Measurements from ENCODE around the gene PAM.
"Not testable (repeated sequence)": the region's sequence is repeated elsewhere in the genome, so short reads cannot be mapped to it uniquely, and the experiment has no call there.

Gene PAM

DNA sequence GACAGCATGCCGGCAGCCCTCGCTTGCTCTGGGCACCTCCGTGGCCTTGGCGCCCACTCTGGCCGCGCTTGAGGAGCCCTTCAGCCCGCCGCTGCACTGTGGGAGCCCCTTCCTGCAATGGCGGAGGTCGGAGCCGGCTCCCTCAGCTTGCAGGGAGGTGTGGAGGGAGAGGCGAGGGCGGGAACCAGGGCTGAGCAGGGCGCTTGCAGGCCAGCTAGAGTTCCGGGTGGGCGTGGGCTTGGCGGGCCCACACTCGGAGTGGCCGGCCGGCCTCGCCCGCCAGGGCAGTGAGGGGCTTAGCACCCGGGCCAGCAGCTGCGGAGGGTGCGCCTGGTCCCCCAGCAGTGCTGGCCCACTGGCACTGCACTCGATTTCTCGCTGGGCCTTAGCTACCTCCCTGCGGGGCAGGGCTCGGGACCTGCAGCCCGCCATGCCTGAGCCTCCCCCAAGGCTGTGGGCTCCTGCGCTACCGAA, 3.2 kb upstream of the PAM start:
- DNase-seq (ENCODE audit: low spot score), result not testable (repeated sequence)

DNA sequence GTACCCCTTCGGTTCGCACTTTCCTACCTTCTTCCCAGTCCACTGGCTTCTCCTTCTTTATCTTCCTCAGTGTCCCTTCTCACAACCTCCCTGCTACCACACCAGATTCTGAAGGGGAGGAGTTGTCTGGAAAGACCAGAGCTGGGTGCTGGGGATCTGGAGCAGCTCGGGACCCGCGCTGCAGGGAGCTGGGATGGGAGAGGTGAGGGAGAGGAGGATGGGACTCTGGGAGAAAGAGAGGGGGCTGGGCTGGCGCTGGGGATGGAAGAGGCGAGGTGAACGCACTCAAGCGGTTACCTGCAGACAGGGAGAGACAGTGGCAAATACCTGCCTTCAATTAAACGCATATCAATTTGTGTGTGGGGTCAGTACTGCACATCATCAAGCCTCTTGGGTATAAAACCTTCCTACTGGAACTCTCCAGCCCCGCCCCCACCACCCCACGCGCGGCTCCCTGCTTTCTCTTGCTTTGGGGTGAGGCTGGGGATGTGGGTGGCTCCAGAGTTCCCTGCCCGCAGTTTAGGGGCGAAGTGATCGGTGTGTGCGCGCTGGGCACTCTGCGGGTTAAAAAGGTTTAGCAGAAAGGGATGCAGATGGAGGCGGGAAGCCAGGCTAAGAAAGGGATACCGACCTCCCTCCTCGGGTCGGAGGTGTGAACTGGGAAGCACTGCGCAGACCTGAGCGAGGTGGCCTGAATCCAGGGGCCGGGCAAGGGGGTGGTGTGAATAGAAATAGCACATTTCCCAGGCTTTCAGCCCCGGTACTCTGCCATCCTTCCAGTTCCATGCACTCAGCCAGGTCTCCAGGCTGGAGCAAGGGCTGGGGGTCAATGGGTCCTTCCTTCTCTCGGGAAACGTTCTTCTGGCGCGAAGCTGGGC, 977 bp upstream of the PAM start:
- DNase-seq (ENCODE audit: low spot score), result no peak

DNA sequence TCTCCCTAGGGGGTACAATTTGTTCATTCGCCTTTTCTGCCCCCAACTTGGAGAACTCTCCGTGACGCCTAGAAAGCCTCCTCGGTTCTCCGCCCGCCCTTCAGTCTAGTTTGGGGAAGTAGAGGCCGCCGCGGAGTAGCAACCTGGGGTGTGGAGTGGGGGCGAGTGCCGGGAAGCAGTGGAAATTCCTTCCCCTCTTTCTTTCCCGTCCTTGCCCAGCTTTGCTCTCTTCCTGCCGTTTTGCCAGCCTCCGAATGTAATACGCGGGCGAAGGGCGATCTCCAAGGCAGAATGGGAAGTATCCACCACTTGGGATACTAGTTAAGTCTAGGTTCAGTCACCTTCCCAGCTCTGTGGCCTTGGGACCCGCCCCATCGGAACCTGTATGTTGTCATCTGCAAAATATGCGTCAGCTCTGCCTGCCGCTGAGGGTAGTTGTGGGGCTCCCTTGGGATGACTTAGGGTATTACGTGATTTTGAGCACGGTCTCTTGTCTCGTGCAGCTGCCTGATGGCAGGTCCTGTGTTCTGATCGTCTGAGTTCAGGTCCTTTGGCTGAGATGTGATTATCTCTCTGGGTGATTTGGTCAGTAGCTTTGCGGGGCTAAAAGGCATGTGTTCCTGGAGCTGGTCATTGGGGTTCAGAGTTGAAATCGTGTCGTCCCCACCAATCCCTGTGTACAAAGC, 724 bp downstream of the PAM start:
- DNase-seq (ENCODE audit: low spot score), result peak; percentile 58

GRCh38 chr5:102758576-102758975, 3.5 kb downstream of the PAM start:
- DNase-seq (ENCODE audit: low spot score), result no peak

DNA sequence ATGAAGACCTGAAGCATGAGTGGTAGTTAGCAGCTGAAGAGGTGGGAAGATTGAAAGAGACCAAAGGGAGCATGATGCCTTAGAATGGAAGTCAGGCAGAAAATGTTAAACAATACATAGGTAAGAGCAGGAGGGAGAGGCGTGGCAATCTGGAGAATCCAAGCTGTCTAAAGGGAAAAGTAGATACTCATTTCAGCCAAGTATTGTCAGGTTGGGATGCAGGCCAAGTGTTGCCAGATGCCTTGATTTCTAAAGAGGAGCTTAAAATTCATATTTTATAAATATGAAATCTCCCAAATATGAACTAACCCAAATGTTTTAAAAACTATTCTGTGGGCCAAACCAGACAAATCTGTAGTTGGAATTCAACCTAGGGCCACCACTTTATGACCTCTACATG, 4.2 kb downstream of the PAM start:
- no peak for DNase-seq (ENCODE audit: low spot score)

DNA sequence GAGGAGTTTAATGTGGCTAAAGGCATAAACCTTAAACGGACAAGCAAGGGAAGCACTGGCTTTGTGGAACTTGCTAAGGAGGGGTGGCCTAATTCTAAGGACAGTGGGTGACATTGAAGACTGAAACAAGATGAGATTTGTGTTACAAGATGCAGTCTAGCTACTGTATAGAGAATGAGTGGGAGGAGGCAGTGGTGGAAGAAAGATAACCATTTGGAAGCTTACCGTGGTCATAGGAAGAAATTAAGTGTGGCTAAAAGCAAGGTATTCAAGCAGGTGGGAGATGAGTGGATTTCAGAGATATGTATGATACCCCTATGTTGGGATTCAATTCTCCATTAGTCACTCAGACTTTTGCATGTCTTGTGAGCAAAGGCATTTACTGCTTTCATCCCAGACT, 4.6 kb downstream of the PAM start:
- no peak for DNase-seq (ENCODE audit: low spot score)

DNA sequence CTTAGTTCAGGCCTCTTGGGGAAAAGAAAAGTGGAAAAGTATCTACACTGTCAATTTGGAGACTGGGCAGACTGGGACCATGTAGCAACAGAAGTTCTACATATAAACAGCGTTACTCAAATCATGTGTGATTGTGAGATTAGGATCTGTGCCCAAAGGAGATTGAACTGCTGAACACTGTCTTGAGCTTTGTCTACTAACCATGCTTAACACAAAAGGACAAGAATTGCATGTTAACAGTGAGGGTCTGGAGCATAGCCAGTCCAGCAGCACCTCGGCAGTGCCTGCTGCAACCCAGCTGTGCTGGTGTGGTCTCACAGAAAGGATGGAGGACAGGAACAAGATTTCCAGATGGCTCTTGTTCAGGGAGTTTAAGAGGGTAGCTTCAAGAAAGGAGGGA, 5.7 kb downstream of the PAM start:
- DNase-seq (ENCODE audit: low spot score), result no peak

- no peak for DNase-seq (ENCODE audit: low spot score)
Observed at GRCh38 chr5:102762095-102762534, 7.0 kb downstream of the PAM start.

GRCh38 chr5:102762562-102763227, 7.6 kb downstream of the PAM start:
- DNase-seq (ENCODE audit: low spot score), result no peak

- DNase-seq (ENCODE audit: low spot score), result no peak
Observed at GRCh38 chr5:102763734-102764133, 8.6 kb downstream of the PAM start.

DNA sequence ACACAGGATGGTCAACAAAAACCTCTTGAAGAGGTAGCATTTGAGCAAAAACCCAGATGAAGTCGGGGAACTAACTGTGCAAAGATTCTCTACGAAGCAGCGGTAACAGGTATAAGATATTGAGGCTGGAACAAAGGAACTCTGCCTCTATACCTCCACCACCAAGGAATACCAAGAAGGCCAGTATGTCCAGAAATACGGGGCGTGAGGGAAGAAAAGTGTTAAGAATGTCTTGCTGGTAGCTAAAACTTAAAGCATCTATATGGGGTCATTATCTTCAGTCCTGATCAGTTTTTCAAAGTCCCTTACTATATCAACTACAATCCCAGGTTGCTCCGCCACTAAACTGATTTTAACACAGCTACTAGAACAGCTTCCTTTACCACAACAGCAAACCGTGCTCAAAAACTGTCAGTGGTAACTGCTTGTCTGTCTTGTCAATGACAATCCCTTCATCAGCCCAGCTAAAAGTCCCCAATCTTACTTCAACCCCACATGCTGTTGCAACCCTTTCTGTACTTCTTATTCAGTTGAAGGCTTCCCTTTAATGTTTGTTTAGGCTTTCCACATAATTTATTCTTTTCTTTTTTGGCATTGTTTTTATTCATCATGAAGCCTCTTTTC, 9.4 kb downstream of the PAM start:
- DNase-seq (ENCODE audit: low spot score), result no peak

DNA sequence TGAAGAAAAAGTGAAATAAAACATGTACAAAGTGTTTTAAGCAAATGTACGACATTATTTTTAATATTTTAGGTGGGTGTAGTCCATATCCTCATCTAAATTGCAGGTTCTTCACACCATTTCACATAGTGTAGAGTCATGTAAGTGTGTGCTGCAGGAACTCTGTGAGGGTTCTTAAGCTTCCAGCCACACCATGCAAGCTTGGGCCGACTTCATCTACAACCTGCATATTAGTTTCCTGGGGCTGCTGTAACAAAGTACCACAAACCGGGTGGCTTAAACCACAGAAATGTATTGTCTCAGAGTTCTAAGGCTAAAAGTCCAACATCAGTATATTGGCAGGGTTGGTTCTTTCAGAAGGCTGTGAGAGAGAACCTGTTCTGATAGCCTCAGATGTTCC, 10.2 kb downstream of the PAM start:
- DNase-seq (ENCODE audit: low spot score), result no peak

- DNase-seq (ENCODE audit: low spot score), result no peak
Observed at GRCh38 chr5:102766295-102767090, 11.4 kb downstream of the PAM start.

DNA sequence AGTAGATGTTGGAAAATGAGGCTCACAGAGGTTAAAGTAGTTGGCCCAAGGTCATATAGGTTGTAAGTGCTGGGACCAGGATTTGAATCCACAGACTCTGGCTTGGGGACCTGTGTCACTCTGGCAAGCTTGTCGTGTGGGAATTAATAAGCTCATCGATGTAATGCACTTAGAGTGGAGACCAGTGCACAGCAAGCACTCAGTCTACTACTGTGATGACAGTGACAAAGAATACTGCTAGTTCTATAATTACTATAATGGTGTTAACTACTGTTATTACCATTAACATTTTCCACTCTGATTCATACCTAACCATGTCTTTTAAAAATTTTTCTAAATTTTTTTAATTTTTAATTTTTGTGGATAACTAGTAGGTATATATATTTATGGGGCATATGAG, 12.8 kb downstream of the PAM start:
- no peak for DNase-seq (ENCODE audit: low spot score)

GRCh38 chr5:102770803-102771202, 15.7 kb downstream of the PAM start:
- DNase-seq (ENCODE audit: low spot score), result no peak

- DNase-seq (ENCODE audit: low spot score), result no peak
Observed at GRCh38 chr5:102771435-102771834, 16.3 kb downstream of the PAM start.

- no peak for DNase-seq (ENCODE audit: low spot score)
Observed at GRCh38 chr5:102772273-102772672, 17.2 kb downstream of the PAM start.

DNA sequence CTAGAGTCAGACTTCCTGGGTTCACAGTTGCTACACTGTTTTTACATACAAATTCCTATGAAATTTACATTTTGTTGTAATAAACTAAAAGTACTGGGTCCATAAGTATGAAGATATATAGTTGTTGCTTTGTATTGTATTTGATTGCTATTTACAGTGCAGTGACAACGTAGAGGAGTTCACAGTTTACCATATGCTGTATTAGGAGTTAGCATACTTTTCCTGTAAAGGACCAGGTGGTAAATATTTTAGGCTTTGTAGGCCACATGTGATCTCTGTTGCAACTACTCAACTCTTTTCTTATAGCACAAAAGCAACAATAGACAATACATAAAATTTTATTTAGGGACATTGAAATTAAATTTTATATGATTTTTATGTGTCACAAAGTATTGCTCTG, 18.0 kb downstream of the PAM start:
- no peak for DNase-seq (ENCODE audit: low spot score)

DNA sequence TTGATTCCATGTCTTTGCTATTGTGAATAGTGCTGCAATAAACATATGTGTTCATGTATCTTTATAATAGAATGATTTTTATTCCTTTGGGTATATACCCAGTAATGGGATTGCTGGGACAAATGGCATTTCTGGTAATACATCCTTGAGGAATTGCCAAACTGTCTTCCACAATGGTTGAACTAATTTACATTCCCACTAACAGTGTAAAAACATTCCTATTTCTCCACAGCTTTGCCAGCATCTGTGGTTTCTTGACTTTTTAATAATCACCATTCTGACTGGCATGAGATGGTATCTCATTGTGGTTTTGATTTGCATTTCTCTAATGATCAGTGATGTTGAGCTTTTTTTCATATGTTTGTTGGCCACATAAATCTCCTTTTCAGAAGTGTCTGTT, 20.7 kb downstream of the PAM start:
- not testable (repeated sequence) for DNase-seq (ENCODE audit: low spot score)

DNA sequence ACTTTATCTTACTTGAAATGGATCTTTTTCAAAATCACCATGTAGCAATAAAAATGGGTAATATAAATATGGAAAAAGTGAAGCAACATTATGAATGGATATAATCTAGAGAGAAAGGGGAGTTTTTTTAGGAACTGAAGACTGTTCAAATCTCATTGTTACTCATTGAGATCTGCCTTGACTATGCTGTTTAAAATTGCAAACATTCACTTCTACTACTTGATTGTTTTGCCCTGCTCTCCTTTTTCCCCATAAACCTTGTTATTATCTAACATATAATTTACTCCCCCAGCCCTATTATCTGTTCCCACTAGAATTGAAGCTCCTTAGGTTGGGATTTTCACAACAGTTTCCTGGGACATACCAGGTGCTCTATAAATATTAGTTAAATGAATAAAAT, 22.0 kb downstream of the PAM start:
- DNase-seq (ENCODE audit: low spot score), result no peak

DNA sequence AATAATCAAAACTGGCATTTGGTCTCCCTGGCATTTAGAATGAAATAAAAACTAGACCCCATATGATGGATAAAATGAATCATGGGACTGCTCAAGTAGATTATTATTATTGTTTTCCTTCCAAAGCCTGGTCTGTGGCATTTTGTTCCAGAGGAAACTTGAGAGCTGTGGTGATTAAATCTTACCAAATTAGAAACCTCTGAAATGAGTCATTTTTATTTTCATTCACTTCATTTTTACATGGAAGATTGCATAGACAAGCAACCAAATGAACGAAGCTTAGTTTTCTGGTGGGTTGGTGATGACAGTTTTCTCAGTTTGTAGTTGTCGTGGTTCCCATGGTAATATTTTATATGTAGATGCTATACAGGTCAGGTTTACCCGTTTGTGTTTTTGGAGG, 23.4 kb downstream of the PAM start:
- no peak for DNase-seq (ENCODE audit: low spot score)

DNA sequence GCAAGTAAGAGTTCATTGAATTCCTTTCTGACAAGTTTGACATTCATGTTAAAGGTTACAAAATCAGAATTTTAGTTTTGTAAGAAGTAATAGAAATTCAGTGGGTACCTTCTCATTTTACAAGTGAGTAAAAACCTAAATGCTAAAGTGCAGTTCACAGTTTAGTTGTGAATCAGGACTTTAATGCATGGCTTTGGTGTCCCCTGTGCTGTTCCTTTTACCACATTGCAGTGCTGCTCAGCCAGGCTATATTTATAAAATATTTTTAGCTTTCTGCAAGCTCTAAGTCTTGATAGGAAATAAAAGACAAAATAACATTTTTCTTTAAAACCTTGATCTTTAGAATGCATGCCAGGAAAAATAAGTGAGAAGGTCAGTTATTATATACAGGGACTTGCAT, 26.3 kb downstream of the PAM start:
- no peak for DNase-seq (ENCODE audit: low spot score)
